ENCODE measurements around the gene SRC. TPM values are rescaled to one million over a fixed set of nuclear protein-coding genes. Genes with fewer than 3 reads are reported as not detected.

SRC gene
- total and polyA plus RNA-seq, 7 experiments from 2014 or later = 0.63 to 26.6 (median 2.9) TPM

DNA sequence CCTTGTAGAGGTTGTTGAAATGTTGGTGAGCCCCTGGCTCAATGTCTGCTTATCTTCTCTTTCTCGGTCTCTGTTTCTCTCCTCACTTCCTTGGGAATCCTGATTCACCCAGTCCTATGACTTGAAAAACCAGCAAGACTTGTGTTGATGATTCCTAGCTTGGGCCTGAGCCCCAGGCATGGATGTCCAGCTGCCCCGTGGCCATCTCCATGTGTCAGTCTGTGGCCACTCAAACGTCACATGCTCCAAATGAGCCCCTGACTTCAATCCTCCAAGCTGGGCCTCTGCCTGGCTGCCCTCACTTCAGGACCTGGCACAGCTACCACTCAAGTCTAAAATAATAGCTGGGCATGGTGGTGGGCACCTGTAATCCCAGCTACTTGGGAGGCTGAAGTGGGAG lies 81.0 kb downstream of the SRC start:
- Mint-ChIP-seq H3K4me1 (peaks cover 0 to 6% (median 4%) of the 10 kb centered on the region in 7 donors), H3K27me3 (peaks cover 3 to 22% (median 20%) of the 10 kb centered on the region in 5 donors), H3K27ac (no peak overlapping the region), H3K9me3 (peaks cover 0 to 1% (median 0%) of the 10 kb centered on the region in 11 donors), H3K36me3 (no peaks in the 10 kb centered on the region), H3K4me3 (no peak overlapping the region)
- ChIA-PET CTCF (no interaction called here), POLR2A (no interaction called here)
- H3K36me3 ChIP-seq (ENCODE audit: control insufficient read depth in 2 of 3, insufficient read depth in 3 of 3, low read length in 3 of 3) = no peaks in the 10 kb centered on the region
- ATAC-seq (no peak), DNase-seq (no peak)
- H3K4me3 ChIP-seq (ENCODE audit: low read length) = no peak overlapping the region
- H3K9me3 ChIP-seq (ENCODE audit: control insufficient read depth in 2 of 3, low read length in 3 of 3) = no peaks in the 10 kb centered on the region
- no peak overlapping the region for H3K27ac ChIP-seq (ENCODE audit: low read depth, low read length)
- H3K27me3 ChIP-seq (ENCODE audit: control insufficient read depth in 2 of 2, insufficient read depth in 2 of 2, low read length in 2 of 2) = no peaks in the 10 kb centered on the region
- no peaks in the 10 kb centered on the region for H3K4me1 ChIP-seq (ENCODE audit: control insufficient read depth in 2 of 2, insufficient read depth in 2 of 2, low read length in 2 of 2)
- intact Hi-C loops (cut with micrococcal nuclease) = no loop called here

DNA sequence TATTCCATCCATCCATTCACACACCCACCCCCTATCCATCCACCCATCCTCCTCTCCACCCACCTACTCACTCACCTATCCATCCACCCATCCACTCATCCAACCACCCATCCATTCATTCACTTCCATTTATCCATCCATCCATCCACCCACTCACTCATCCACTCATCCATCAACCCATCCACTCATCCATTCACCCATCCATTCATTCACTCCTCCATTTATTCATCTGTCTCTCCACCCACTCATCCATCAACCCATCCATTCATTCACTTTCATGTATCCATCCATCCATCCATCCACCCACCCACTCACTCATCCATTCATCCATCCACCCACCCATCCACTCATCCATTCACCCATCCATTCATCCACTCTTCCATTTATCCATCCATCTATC lies 84.1 kb downstream of the SRC start:
- POLR2A ChIA-PET = no interaction called here
- intact Hi-C loops (cut with micrococcal nuclease) = no loop called here
- Mint-ChIP-seq H3K4me1 (no peaks in the 10 kb centered on the region), H3K4me3 (no peak overlapping the region), H3K9me3 (no peaks in the 10 kb centered on the region), H3K36me3 (no peaks in the 10 kb centered on the region), H3K27me3 (peaks cover 0 to 4% (median 2%) of the 10 kb centered on the region in 5 donors), H3K27ac (no peak overlapping the region)
- CTCF ChIA-PET = no interaction called here
- DNase-seq = no peak
- no peaks in the 10 kb centered on the region for H3K4me1 ChIP-seq (ENCODE audit: control insufficient read depth in 2 of 2, insufficient read depth in 2 of 2, low read length in 2 of 2)
- no peak overlapping the region for H3K4me3 ChIP-seq (ENCODE audit: low read length)
- no peaks in the 10 kb centered on the region for H3K27me3 ChIP-seq (ENCODE audit: control insufficient read depth in 2 of 2, insufficient read depth in 2 of 2, low read length in 2 of 2)
- H3K36me3 ChIP-seq (ENCODE audit: control insufficient read depth in 2 of 3, insufficient read depth in 3 of 3, low read length in 3 of 3) = no peaks in the 10 kb centered on the region
- no peaks in the 10 kb centered on the region for H3K9me3 ChIP-seq (ENCODE audit: control insufficient read depth in 2 of 3, low read length in 3 of 3)
- no peak overlapping the region for H3K27ac ChIP-seq (ENCODE audit: low read depth, low read length)
- no peak for ATAC-seq

DNA sequence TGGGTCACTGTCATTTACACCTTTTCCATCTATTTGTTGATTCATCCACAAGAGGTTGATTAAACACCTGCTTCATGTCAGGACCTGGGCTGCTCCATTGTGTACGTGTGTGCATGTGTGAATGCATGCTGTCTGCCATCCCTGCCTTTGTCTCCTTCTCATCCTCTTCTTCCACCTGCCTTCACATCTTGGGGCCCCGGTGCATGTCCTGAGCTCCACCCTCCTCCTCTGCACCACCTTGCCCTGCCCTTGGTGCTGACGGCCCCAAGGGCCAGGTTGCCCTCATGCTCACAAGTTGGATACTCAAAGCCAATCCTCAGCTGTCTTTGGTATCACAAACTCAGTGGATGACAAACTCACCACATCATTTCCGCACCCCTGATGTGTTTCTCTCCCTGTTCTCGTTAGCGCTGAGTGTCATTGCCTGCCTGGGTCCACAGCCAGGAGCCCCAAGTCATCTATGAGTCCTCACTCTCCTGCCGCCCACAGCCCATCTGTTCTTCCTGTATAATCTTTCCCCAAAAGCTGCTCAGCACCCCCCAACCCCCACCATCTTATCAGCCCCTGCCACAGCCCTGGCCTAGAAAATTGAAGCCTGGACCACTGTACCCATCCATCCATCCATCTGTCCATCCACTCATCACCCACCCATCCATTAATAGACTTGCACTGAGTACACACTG lies 85.0 kb downstream of the SRC start:
- no peaks in the 10 kb centered on the region for H3K27me3 ChIP-seq (ENCODE audit: control insufficient read depth in 2 of 2, insufficient read depth in 2 of 2, low read length in 2 of 2)
- no peaks in the 10 kb centered on the region for H3K36me3 ChIP-seq (ENCODE audit: control insufficient read depth in 2 of 3, insufficient read depth in 3 of 3, low read length in 3 of 3)
- Mint-ChIP-seq H3K27ac (no peak overlapping the region), H3K36me3 (no peaks in the 10 kb centered on the region), H3K4me3 (no peak overlapping the region), H3K4me1 (no peaks in the 10 kb centered on the region), H3K27me3 (no peaks in the 10 kb centered on the region), H3K9me3 (no peaks in the 10 kb centered on the region)
- ChIA-PET POLR2A (no interaction called here), CTCF (no interaction called here)
- no peak overlapping the region for H3K27ac ChIP-seq (ENCODE audit: low read depth, low read length)
- no peaks in the 10 kb centered on the region for H3K4me1 ChIP-seq (ENCODE audit: control insufficient read depth in 2 of 2, insufficient read depth in 2 of 2, low read length in 2 of 2)
- intact Hi-C loops (cut with micrococcal nuclease) = no loop called here
- no peaks in the 10 kb centered on the region for H3K9me3 ChIP-seq (ENCODE audit: control insufficient read depth in 2 of 3, low read length in 3 of 3)
- DNase-seq (no peak), ATAC-seq (no peak)
- no peak overlapping the region for H3K4me3 ChIP-seq (ENCODE audit: low read length)

DNA sequence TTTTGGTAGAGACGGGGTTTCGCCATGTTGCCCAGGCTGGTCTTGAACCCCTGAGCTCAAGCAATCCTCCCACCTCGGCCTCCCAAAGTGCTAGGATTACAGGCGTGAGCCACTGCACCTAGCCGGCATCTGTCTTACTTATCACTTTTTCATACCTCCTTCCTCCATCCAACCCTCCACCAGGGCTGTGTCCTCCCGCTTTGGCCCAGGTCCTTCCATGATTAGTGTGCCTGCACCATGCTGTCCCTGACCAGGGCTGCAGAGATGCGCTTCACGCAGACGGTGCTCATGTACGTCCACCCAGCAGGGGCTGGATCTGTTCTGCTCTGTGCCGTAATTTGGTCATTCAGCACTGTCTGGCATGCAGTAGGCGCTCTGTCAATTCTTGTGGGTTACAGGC lies 85.8 kb downstream of the SRC start:
- H3K4me1 ChIP-seq (ENCODE audit: control insufficient read depth in 2 of 2, insufficient read depth in 2 of 2, low read length in 2 of 2) = no peaks in the 10 kb centered on the region
- DNase-seq = no peak
- H3K4me3 ChIP-seq (ENCODE audit: low read length) = no peak overlapping the region
- H3K36me3 ChIP-seq (ENCODE audit: control insufficient read depth in 2 of 3, insufficient read depth in 3 of 3, low read length in 3 of 3) = no peaks in the 10 kb centered on the region
- Mint-ChIP-seq H3K4me3 (no peak overlapping the region), H3K27me3 (no peaks in the 10 kb centered on the region), H3K4me1 (no peaks in the 10 kb centered on the region), H3K36me3 (no peaks in the 10 kb centered on the region), H3K27ac (no peak overlapping the region), H3K9me3 (peaks cover 0 to under 1% (median 0%) of the 10 kb centered on the region in 11 donors)
- no peaks in the 10 kb centered on the region for H3K9me3 ChIP-seq (ENCODE audit: control insufficient read depth in 2 of 3, low read length in 3 of 3)
- POLR2A ChIA-PET = no interaction called here
- CTCF ChIA-PET = no interaction called here
- no peak for ATAC-seq
- H3K27ac ChIP-seq (ENCODE audit: low read depth, low read length) = no peak overlapping the region
- intact Hi-C loops (cut with micrococcal nuclease) = no loop called here
- no peaks in the 10 kb centered on the region for H3K27me3 ChIP-seq (ENCODE audit: control insufficient read depth in 2 of 2, insufficient read depth in 2 of 2, low read length in 2 of 2)

DNA sequence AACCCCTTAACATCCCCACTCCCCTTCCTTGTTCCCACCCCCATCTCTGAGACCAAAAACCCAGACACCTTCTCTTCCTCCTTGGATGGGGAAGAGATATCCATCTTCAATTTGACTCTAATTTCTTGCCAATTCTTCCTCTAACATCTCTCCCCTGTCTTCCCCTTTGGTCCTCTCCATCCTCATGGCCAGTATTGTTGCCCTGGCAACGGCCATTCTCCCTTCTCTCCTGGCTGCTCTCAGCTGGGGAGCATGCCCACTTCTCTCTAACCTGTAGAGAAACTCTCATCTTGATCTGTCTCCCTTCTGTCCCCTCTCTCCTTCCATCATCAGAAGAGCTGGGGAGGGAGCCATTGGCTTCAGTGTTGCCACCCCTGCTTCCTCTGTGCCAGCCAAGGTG lies 86.7 kb downstream of the SRC start:
- no peaks in the 10 kb centered on the region for H3K27me3 ChIP-seq (ENCODE audit: control insufficient read depth in 2 of 2, insufficient read depth in 2 of 2, low read length in 2 of 2)
- H3K9me3 ChIP-seq (ENCODE audit: control insufficient read depth in 2 of 3, low read length in 3 of 3) = no peaks in the 10 kb centered on the region
- no peaks in the 10 kb centered on the region for H3K4me1 ChIP-seq (ENCODE audit: control insufficient read depth in 2 of 2, insufficient read depth in 2 of 2, low read length in 2 of 2)
- ChIA-PET POLR2A (no interaction called here), CTCF (no interaction called here)
- Mint-ChIP-seq H3K9me3 (peaks cover 0 to 1% (median 0%) of the 10 kb centered on the region in 11 donors), H3K36me3 (no peaks in the 10 kb centered on the region), H3K27me3 (no peaks in the 10 kb centered on the region), H3K4me1 (no peaks in the 10 kb centered on the region), H3K27ac (no peak overlapping the region), H3K4me3 (no peak overlapping the region)
- DNase-seq (no peak), ATAC-seq (no peak)
- H3K27ac ChIP-seq (ENCODE audit: low read depth, low read length) = no peak overlapping the region
- no peak overlapping the region for H3K4me3 ChIP-seq (ENCODE audit: low read length)
- H3K36me3 ChIP-seq (ENCODE audit: control insufficient read depth in 2 of 3, insufficient read depth in 3 of 3, low read length in 3 of 3) = no peaks in the 10 kb centered on the region
- intact Hi-C loops (cut with micrococcal nuclease) = no loop called here

DNA sequence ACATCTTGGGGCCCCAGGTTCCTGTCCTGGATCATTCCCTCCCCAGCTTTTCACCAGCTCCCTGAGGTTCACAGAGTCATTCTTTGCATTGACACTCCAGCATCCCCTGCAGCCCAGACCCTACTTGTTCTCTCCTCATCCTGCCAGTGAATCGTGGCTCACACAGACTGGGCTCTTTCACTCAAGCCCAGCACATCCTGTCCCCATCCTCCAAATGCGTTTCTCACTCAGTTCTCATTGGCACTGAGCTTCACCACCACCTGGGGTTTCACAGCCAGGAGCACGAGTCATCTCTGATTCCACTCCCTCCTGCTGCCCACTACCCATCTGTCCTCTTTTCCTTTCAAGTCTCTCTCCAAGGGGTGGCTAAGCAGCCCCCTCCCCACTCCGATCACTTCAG lies 89.7 kb downstream of the SRC start:
- Histone ChIP-seq H3K36me3 (ENCODE audit: control insufficient read depth in 2 of 3, insufficient read depth in 3 of 3, low read length in 3 of 3) (no peaks in the 10 kb centered on the region), H3K4me1 (ENCODE audit: control insufficient read depth in 2 of 2, insufficient read depth in 2 of 2, low read length in 2 of 2) (no peaks in the 10 kb centered on the region), H3K27me3 (ENCODE audit: control insufficient read depth in 2 of 2, insufficient read depth in 2 of 2, low read length in 2 of 2) (no peaks in the 10 kb centered on the region), H3K4me3 (ENCODE audit: low read length) (no peak overlapping the region), H3K9me3 (ENCODE audit: control insufficient read depth in 2 of 3, low read length in 3 of 3) (no peaks in the 10 kb centered on the region), H3K27ac (ENCODE audit: low read depth, low read length) (no peak overlapping the region)
- Mint-ChIP-seq H3K4me3 (no peak overlapping the region), H3K27me3 (no peaks in the 10 kb centered on the region), H3K9me3 (peaks cover 0 to 1% (median 0%) of the 10 kb centered on the region in 11 donors), H3K36me3 (no peaks in the 10 kb centered on the region), H3K27ac (no peak overlapping the region), H3K4me1 (no peaks in the 10 kb centered on the region)
- intact Hi-C loops (cut with micrococcal nuclease) = no loop called here
- ChIA-PET CTCF (no interaction called here), POLR2A (no interaction called here)
- DNase-seq (no peak), ATAC-seq (no peak)

DNA sequence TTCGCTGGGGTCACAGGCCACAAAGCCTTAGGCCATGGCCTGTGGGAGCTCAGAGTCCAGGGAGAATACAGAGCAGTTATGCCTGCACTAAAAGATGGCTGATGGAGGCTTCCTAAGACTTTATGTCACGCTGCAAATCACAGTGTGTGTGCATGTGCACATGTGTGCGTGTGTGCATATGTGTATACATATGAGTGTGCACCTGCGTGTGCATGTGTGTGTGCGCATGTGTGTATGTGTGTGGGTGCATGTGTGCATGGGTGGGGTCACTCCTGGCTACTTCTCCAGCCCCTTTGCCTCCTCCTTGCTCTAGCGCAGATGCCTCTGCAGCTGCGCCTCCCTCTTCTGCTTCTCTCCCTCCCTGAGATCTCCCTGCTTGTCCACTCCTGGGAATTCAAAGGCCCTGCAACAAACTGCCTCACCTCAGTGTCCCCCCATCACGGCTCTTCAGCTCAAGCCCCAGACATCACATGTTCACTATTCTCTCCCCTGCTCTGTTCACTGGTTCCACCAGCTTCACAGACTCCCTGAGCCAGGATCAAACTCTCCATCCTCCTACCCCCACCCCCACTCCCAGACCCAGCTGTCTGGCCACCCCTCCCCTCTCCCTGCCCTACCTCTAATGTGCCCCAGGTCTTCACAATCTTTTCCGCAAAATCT lies 90.7 kb downstream of the SRC start:
- POLR2A ChIA-PET = interaction anchor here (0.6 kb wide), 1 partner anchor 146 kb away, joined by 3 read pairs; no protein-coding TSS in a partner anchor

More for the DNA sequence above, 90.7 kb downstream of the SRC start:
- no peak overlapping the region for H3K4me3 ChIP-seq (ENCODE audit: low read length)
- Mint-ChIP-seq H3K27ac (no peak overlapping the region), H3K36me3 (no peaks in the 10 kb centered on the region), H3K27me3 (no peaks in the 10 kb centered on the region), H3K9me3 (peaks cover 0 to 1% (median 0%) of the 10 kb centered on the region in 11 donors), H3K4me1 (no peaks in the 10 kb centered on the region), H3K4me3 (no peak overlapping the region)
- H3K36me3 ChIP-seq (ENCODE audit: control insufficient read depth in 2 of 3, insufficient read depth in 3 of 3, low read length in 3 of 3) = no peaks in the 10 kb centered on the region
- H3K9me3 ChIP-seq (ENCODE audit: control insufficient read depth in 2 of 3, low read length in 3 of 3) = no peaks in the 10 kb centered on the region
- no peak for ATAC-seq
- intact Hi-C loops (cut with micrococcal nuclease) = no loop called here
- H3K27ac ChIP-seq (ENCODE audit: low read depth, low read length) = no peak overlapping the region
- no peaks in the 10 kb centered on the region for H3K4me1 ChIP-seq (ENCODE audit: control insufficient read depth in 2 of 2, insufficient read depth in 2 of 2, low read length in 2 of 2)
- CTCF ChIA-PET = no interaction called here
- no peaks in the 10 kb centered on the region for H3K27me3 ChIP-seq (ENCODE audit: control insufficient read depth in 2 of 2, insufficient read depth in 2 of 2, low read length in 2 of 2)
- DNase-seq = no peak

Measured in naive thymus-derived CD4-positive, alpha-beta T cell (primary cell).